Fibroblast of gingiva (primary cell): Measurements from ENCODE around the gene NUDT7.

Source experiments
- DNase-seq: peaks from one replicate; pipeline ENCODE4 v3.0.0-alpha.2; 2011; ENCODE audit warnings: low read depth

Gene NUDT7

GRCh38 chr16:77724174-77724573, 1.9 kb downstream of the NUDT7 start:
- no peak for DNase-seq

- no peak for DNase-seq
Observed at GRCh38 chr16:77729951-77730350, 7.6 kb downstream of the NUDT7 start.

GRCh38 chr16:77732241-77732946, 10.1 kb downstream of the NUDT7 start:
- no peak for DNase-seq

GRCh38 chr16:77736879-77737278, 14.6 kb downstream of the NUDT7 start:
- no peak for DNase-seq

- no peak for DNase-seq
Observed at GRCh38 chr16:77738706-77739558, 16.6 kb downstream of the NUDT7 start.

GRCh38 chr16:77739559-77739892, 17.2 kb downstream of the NUDT7 start:
- DNase-seq, result no peak

GRCh38 chr16:77744141-77744540, 21.8 kb downstream of the NUDT7 start:
- DNase-seq, result no peak

GRCh38 chr16:77745972-77746371, 23.7 kb downstream of the NUDT7 start:
- DNase-seq, result no peak

GRCh38 chr16:77748421-77749005, 26.2 kb downstream of the NUDT7 start:
- no peak for DNase-seq

GRCh38 chr16:77749415-77749814, 27.1 kb downstream of the NUDT7 start:
- no peak for DNase-seq

GRCh38 chr16:77758046-77758445, 35.7 kb downstream of the NUDT7 start:
- no peak for DNase-seq

- no peak for DNase-seq
Observed at GRCh38 chr16:77758508-77758907, 36.2 kb downstream of the NUDT7 start.

- DNase-seq, result no peak
Observed at GRCh38 chr16:77759201-77759600, 36.9 kb downstream of the NUDT7 start.

- no peak for DNase-seq
Observed at GRCh38 chr16:77759821-77760220, 37.5 kb downstream of the NUDT7 start.

GRCh38 chr16:77760800-77761199, 38.5 kb downstream of the NUDT7 start:
- no peak for DNase-seq

GRCh38 chr16:77761204-77761603, 38.9 kb downstream of the NUDT7 start:
- DNase-seq, result no peak

GRCh38 chr16:77762262-77762661, 39.9 kb downstream of the NUDT7 start:
- DNase-seq, result no peak

GRCh38 chr16:77763994-77764393, 41.7 kb downstream of the NUDT7 start:
- DNase-seq, result no peak

GRCh38 chr16:77767211-77767610, 44.9 kb downstream of the NUDT7 start:
- DNase-seq, result no peak

- no peak for DNase-seq
Observed at GRCh38 chr16:77767826-77768225, 45.5 kb downstream of the NUDT7 start.

GRCh38 chr16:77775911-77776909, 53.9 kb downstream of the NUDT7 start:
- DNase-seq, result no peak

- no peak for DNase-seq
Observed at GRCh38 chr16:77777745-77778144, 55.4 kb downstream of the NUDT7 start.
